Right lobe of liver (tissue), 6 donors: ENCODE data around the gene LAMC1. TPM values are rescaled to one million over a fixed set of nuclear protein-coding genes. Genes with fewer than 3 reads are reported as not detected.
"Not testable (repeated sequence)": the region's sequence is repeated elsewhere in the genome, so short reads cannot be mapped to it uniquely, and the experiment has no call there.

Source experiments
- ATAC-seq, 4 donors: fragments of 200-7000 bp; cut with Tn5 transposase; one replicate each; pipeline ENCODE4 v1.9.1; 2020; ENCODE audit warnings: mild to moderate bottlenecking in 4 of 4, moderate library complexity in 4 of 4
- DNase-seq, 3 donors: peaks; one replicate each; pipeline ENCODE4 v3.0.0-alpha.2; 2020
- H3K27ac ChIP-seq, 3 donors: fragments of 200-600 bp; one replicate each; pipeline ENCODE4 v1.8.0; 2022
- H3K27me3 ChIP-seq, 2 donors: fragments of 200-600 bp; one replicate each; pipeline ENCODE4 v1.8.0; 2022
- H3K36me3 ChIP-seq, 4 donors: fragments of 200-600 bp; sonication (generic) in 1 of 4; one replicate each; pipeline versions ENCODE4 v1.5.1 to v1.8.0; 2017 to 2022; ENCODE audit warnings: control low read depth in 1 of 4
- H3K4me1 ChIP-seq, 4 donors: fragments of 200-600 bp; sonication (generic) in 1 of 4; one replicate each; pipeline versions ENCODE4 v1.5.1 to v1.8.0; 2017 to 2022; ENCODE audit warnings: control low read depth in 1 of 4
- H3K4me3 ChIP-seq, 3 donors: fragments of 200-600 bp; one replicate each; pipeline ENCODE4 v1.8.0; 2022
- H3K9me3 ChIP-seq, 4 donors: fragments of 200-600 bp; sonication (generic) in 1 of 4; one replicate each; pipeline versions ENCODE4 v1.5.1 to v1.8.0; 2017 to 2022; ENCODE audit warnings: control low read depth in 1 of 4
- POLR2A ChIP-seq: fragments of 450-650 bp; IDR thresholded peaks from one replicate; pipeline ENCODE4 v1.6.1; 2017; ENCODE audit warnings: antibody characterized with exemption, mild to moderate bottlenecking
- WGBS: methylation state at CpG from one replicate; pipeline ENCODE4 v1.1.6; 2018; ENCODE audit warnings: low coverage, low lambda C conversion rate; ENCODE audit not compliant: insufficient coverage; ENCODE audit errors: missing lambda C conversion rate; 5-methylcytosine and 5-hydroxymethylcytosine counted together
- intact Hi-C, 2 donors: fragments of 100-400 bp; cut with DNase I; formaldehyde crosslinking; loops; one replicate each; pipeline versions ENCODE4 v1.11.2 to v1.14.1; 2022
- total RNA-seq, 6 experiments: library from RNA; depleted of rRNA in 2 of 6; stranded (reverse); fragments of >200 nt in 2 of 6; fragmentation: NEBNext Ultra II Directional in 3 of 6; extraction: Animal tissue kit (Norgen Biotek cat#: 25700) in 3 of 6; gene quantifications; one replicate each; pipeline versions ENCODE4 v1.1.0 to v1.2.4, GENCODE V29; 2016 to 2023
- TF ChIP-seq, protein P1 (sequence below), 4 donors: fragments of 200-600 bp in 3 of 4; fragments of 450-650 bp in 1 of 4; IDR thresholded peaks; one replicate each; pipeline versions ENCODE4 v1.5.1 to v1.8.0; 2016 to 2022; ENCODE audit warnings: antibody characterized with exemption in 4 of 4, mild to moderate bottlenecking in 2 of 4
- donor health status: DM: no; HTN: yes; CAD: no.
- donor health status: DM: no; HTN: no; CAD: no.
- donor health status: DM: no; HTN: no; CAD: no.
- donor health status: DM: no; HTN: yes; CAD: no.
- donor health status: DM: no; HTN: yes; CAD: no.

The LAMC1 gene
- total RNA-seq, 6 experiments from 2014 or later = 18.5 to 53.2 (median 28.0) TPM

DNA sequence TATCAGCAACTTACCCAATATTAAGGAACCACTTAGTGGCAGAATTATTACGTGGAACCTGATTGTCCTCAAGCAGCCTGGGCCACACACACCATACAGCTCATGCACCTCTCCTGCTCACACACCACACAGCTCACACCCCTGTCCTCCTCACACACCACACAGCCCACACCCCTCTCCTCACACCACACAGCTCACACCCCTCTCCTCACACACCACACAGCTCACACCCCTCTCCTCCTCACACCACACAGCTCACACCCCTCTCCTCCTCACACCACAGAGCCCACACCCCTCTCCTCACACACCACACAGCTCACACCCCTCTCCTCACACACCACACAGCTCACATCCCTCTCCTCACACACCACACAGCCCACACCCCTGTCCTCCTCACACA, 126.1 kb downstream of the LAMC1 start:
- Histone ChIP-seq H3K9me3 (no peaks in the 10 kb centered on the region), H3K36me3 (no peaks in the 10 kb centered on the region), H3K4me3 (no peak overlapping the region), H3K4me1 (no peaks in the 10 kb centered on the region), H3K27ac (no peak overlapping the region), H3K27me3 (no peaks in the 10 kb centered on the region)
- 88% methylated on average over 1 of the region's 1 CpG for WGBS
- ATAC-seq (no peak), DNase-seq (no peak)
- TF ChIP-seq, protein P1, sequence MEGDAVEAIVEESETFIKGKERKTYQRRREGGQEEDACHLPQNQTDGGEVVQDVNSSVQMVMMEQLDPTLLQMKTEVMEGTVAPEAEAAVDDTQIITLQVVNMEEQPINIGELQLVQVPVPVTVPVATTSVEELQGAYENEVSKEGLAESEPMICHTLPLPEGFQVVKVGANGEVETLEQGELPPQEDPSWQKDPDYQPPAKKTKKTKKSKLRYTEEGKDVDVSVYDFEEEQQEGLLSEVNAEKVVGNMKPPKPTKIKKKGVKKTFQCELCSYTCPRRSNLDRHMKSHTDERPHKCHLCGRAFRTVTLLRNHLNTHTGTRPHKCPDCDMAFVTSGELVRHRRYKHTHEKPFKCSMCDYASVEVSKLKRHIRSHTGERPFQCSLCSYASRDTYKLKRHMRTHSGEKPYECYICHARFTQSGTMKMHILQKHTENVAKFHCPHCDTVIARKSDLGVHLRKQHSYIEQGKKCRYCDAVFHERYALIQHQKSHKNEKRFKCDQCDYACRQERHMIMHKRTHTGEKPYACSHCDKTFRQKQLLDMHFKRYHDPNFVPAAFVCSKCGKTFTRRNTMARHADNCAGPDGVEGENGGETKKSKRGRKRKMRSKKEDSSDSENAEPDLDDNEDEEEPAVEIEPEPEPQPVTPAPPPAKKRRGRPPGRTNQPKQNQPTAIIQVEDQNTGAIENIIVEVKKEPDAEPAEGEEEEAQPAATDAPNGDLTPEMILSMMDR (IDR thresholded peaks at IDR 0.05) = no peak
- intact Hi-C loops = no loop called here

- WGBS = 100% methylated on average over 1 of the region's 1 CpG
- H3K36me3 ChIP-seq, H3K4me3 ChIP-seq, H3K4me1 ChIP-seq, H3K27ac ChIP-seq, intact Hi-C loops, DNase-seq, ATAC-seq, H3K27me3 ChIP-seq, H3K9me3 ChIP-seq: not testable (repeated sequence)
These were observed 126.8 kb downstream of the LAMC1 start for GRCh38 chr1:183150032-183150431.

GRCh38 chr1:183150445-183150844, 127.2 kb downstream of the LAMC1 start:
- DNase-seq (no peak), ATAC-seq (no peak)
- intact Hi-C loops = no loop called here
- Histone ChIP-seq H3K27me3 (no peaks in the 10 kb centered on the region), H3K36me3 (no peaks in the 10 kb centered on the region), H3K27ac (no peak overlapping the region), H3K4me3 (no peak overlapping the region), H3K4me1 (no peaks in the 10 kb centered on the region), H3K9me3 (no peaks in the 10 kb centered on the region)
- no peak for TF ChIP-seq POLR2A
- TF ChIP-seq, protein P1 (IDR thresholded peaks at IDR 0.05) = no peak

- no peaks in the 10 kb centered on the region for H3K9me3 ChIP-seq
- H3K27ac ChIP-seq = no peak overlapping the region
- ATAC-seq (no peak), DNase-seq (no peak)
- intact Hi-C loops = no loop called here
- TF ChIP-seq POLR2A = no peak
- TF ChIP-seq, protein P1 (IDR thresholded peaks at IDR 0.05) = no peak
- 76% methylated on average over 6 of the region's 7 CpGs for WGBS
- H3K36me3 ChIP-seq = no peaks in the 10 kb centered on the region
- no peak overlapping the region for H3K4me3 ChIP-seq
- no peaks in the 10 kb centered on the region for H3K4me1 ChIP-seq
- no peaks in the 10 kb centered on the region for H3K27me3 ChIP-seq
These were observed 129.0 kb downstream of the LAMC1 start for GRCh38 chr1:183152180-183152579.

DNA sequence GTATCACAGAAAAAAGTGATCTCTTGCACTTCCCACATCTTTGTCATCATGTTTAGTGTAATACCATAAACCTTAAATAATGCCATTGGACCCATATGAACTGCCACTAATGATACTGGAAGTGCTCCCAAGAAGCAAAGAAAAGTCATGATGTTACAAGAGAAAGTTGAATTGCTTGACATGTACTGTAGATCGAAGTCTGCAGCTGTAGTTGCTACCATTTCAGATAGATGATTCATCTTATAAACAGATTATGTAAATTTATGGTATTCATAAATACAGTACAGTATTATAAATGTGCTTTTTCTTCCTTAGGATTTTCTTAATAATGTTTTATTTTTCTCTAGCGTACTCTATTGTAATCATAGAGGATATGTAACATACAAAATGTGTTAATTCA, 132.7 kb downstream of the LAMC1 start:
- H3K4me3 ChIP-seq = no peak overlapping the region
- WGBS = 83% methylated on average over 2 of the region's 2 CpGs
- TF ChIP-seq, protein P1 (IDR thresholded peaks at IDR 0.05) = no peak
- no peak for TF ChIP-seq POLR2A
- no peak for ATAC-seq
- H3K36me3 ChIP-seq = no peaks in the 10 kb centered on the region
- H3K4me1 ChIP-seq = no peaks in the 10 kb centered on the region
- no peaks in the 10 kb centered on the region for H3K27me3 ChIP-seq
- no peaks in the 10 kb centered on the region for H3K9me3 ChIP-seq
- no peak overlapping the region for H3K27ac ChIP-seq
- DNase-seq = no peak
- intact Hi-C loops = no loop called here
